ENCODE measurements around the gene MKNK1. TPM values are rescaled to one million over a fixed set of nuclear protein-coding genes. Genes with fewer than 3 reads are reported as not detected.

MKNK1 gene
- total RNA-seq, 1 experiment from 2014 or later: 22.7 TPM

GRCh38 chr1:46617108-46617800 is 13.2 kb upstream of the MKNK1 start:
- no peaks in the 10 kb centered on the region for H3K27me3 ChIP-seq (replicated peaks; ENCODE audit: control insufficient read depth, insufficient read depth, low read length)
- peaks cover 13% of the 10 kb centered on the region for H3K4me1 Mint-ChIP-seq (ENCODE audit: low read depth, unreplicated experiment)
- intact Hi-C loops (cut with micrococcal nuclease; ENCODE audit: unreplicated experiment): no loop called here
- no peaks in the 10 kb centered on the region for H3K9me3 ChIP-seq
- no peak for DNase-seq
- peak overlapping the region; percentile 81 for H3K27ac Mint-ChIP-seq (ENCODE audit: unreplicated experiment)
- peak overlapping the region; percentile 87 for H3K4me3 Mint-ChIP-seq (ENCODE audit: unreplicated experiment)
- CTCF ChIA-PET: interaction anchor here (1.1 to 1.4 kb wide), 2 partner anchors 13 to 108 kb away, joined by 5 to 8 read pairs; partner anchors contain the start of gene MKNK1
- H3K4me1 ChIP-seq: no peaks in the 10 kb centered on the region; the same call in 1 of the 2 replicates
- no peaks in the 10 kb centered on the region for H3K36me3 ChIP-seq (ENCODE audit: control insufficient read depth, insufficient read depth, low read length)
- H3K36me3 Mint-ChIP-seq (ENCODE audit: insufficient read depth, unreplicated experiment): peaks cover 6% of the 10 kb centered on the region
- H3K4me3 ChIP-seq (ENCODE audit: low read depth, low read length): peak overlapping the region; percentile 84
- BruUV-seq (replicated peaks): no TSS peak
- POLR2A ChIA-PET: interaction anchor here (2.3 kb wide), 1 partner anchor 13 kb away, joined by 18 read pairs; the partner anchor contains the start of gene MKNK1
- no peak for TF ChIP-seq CTCF (IDR thresholded peaks at IDR 0.05; ENCODE audit: insufficient read depth in 1 of 2, low read depth in 1 of 2, low read length in 1 of 2, severe bottlenecking in 1 of 2, unreplicated experiment in 1 of 2)
- no peaks in the 10 kb centered on the region for H3K27me3 Mint-ChIP-seq (ENCODE audit: insufficient read depth, unreplicated experiment)
- H3K9me3 Mint-ChIP-seq (ENCODE audit: unreplicated experiment): no peaks in the 10 kb centered on the region

DNA sequence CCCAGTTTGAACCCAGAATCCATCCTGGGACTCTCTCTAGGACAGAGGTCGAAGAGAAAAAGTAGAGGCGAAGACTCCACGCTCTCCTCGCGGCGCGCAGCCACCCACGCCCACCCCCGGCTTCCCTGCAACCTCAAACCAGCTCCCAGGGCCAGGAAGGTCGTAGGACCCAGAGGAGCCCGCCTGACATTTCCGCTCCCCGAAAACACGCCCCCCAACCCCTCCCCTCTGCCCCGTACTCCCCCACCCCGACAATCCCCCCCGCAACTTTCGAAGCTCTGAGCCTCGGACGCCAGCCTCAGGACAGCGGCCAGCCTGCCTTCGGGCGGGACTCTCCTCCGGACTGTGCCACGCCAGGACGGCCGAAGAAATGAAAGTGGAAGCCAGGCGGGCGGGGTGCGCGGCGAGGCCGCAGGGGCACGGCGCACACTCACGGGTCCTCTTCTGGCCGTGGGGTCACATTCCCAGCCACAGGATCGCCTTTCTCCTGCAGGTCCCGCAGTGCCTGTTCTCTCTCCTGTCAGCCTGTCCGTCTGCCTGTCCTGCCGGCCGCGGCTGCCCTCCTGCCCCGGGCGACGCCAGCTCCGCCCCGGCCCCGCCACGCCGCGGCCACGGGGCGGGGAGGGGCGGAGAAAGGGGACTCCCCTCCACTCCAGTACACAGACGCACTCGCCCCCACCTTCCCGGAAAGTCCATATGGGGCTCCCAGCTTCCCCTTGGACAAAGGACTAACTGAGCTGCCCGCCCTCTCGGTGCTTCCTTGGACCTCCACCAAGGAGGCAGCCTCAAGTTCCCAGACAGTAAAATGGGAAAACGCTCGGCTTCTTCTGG is 12.4 kb upstream of the MKNK1 start, which contains the start of gene MOB3C:
MOB3C (minus strand) TSS at position 535 of the 831 bp plus-strand sequence. CDS start 3,490 bp downstream, outside the sequence.
- CTCF ChIA-PET: interaction anchor here (0.6 to 1.4 kb wide), 4 partner anchors 12 to 179 kb away, joined by 4 to 8 read pairs (median 5); partner anchors contain the start of gene MKNK1
- H3K9me3 ChIP-seq: no peaks in the 10 kb centered on the region

More for the DNA sequence above, 12.4 kb upstream of the MKNK1 start, which contains the start of gene MOB3C:
- Mint-ChIP-seq H3K4me3 (ENCODE audit: unreplicated experiment) (peak within 1 kb of the TSS; percentile 87), H3K9me3 (ENCODE audit: unreplicated experiment) (no peaks in the 10 kb centered on the region), H3K27ac (ENCODE audit: unreplicated experiment) (peak within 1 kb of the TSS; percentile 81), H3K27me3 (ENCODE audit: insufficient read depth, unreplicated experiment) (no peaks in the 10 kb centered on the region), H3K36me3 (ENCODE audit: insufficient read depth, unreplicated experiment) (peaks cover 6% of the 10 kb centered on the region), H3K4me1 (ENCODE audit: low read depth, unreplicated experiment) (peaks cover 13% of the 10 kb centered on the region)
- Histone ChIP-seq H3K27me3 (replicated peaks; ENCODE audit: control insufficient read depth, insufficient read depth, low read length) (no peaks in the 10 kb centered on the region), H3K36me3 (ENCODE audit: control insufficient read depth, insufficient read depth, low read length) (no peaks in the 10 kb centered on the region), H3K4me3 (ENCODE audit: low read depth, low read length) (peak within 1 kb of the TSS; percentile 84), H3K4me1 (no peaks in the 10 kb centered on the region; the same call in 1 of the 2 replicates)
- DNase-seq: peak; percentile 50 to 60
- BruUV-seq (replicated peaks): no TSS peak
- intact Hi-C loops (cut with micrococcal nuclease; ENCODE audit: unreplicated experiment): no loop called here
- POLR2A ChIA-PET: interaction anchor here (2.3 kb wide), 1 partner anchor 13 kb away, joined by 18 read pairs; the partner anchor contains the start of gene MKNK1
- TF ChIP-seq CTCF (IDR thresholded peaks at IDR 0.05; ENCODE audit: insufficient read depth in 1 of 2, low read depth in 1 of 2, low read length in 1 of 2, severe bottlenecking in 1 of 2, unreplicated experiment in 1 of 2): no peak
